GM12892 (cell line): ENCODE data around the gene ACTR1A.
"Not testable (repeated sequence)": the region's sequence is repeated elsewhere in the genome, so short reads cannot be mapped to it uniquely, and the experiment has no call there.

ENCODE experiments used
- DNase-seq: peaks from one replicate; pipeline ENCODE4 v3.0.0; 2011; ENCODE audit not compliant: insufficient read length
- FAIRE-seq: peaks from 2 replicates; lab custom pipeline; 2011; peaks lifted over from hg19 to GRCh38; lab: Jason Lieb, UNC
- POLR2A ChIP-seq: IDR thresholded peaks from 2 replicates; pipeline ENCODE4 v1.6.1; 2011; ENCODE audit warnings: low read depth, low read length, control low read depth
- POLR2AphosphoS5 ChIP-seq: IDR thresholded peaks from 2 replicates; pipeline ENCODE4 v1.6.1; 2011; ENCODE audit warnings: low read depth, low read length, control low read depth
- TAF1 ChIP-seq: IDR thresholded peaks from 2 replicates; pipeline ENCODE4 v1.6.1; 2011; ENCODE audit warnings: low read depth, mild to moderate bottlenecking, control low read depth, low read length, borderline replicate concordance

ACTR1A gene

GRCh38 chr10:102457591-102458150, 44.8 kb downstream of the ACTR1A start:
- no peak for TF ChIP-seq POLR2A
- TF ChIP-seq TAF1, result no peak
- no peak for TF ChIP-seq POLR2AphosphoS5
- DNase-seq, result no peak

GRCh38 chr10:102455893-102456471, 46.5 kb downstream of the ACTR1A start:
- DNase-seq (no peak), FAIRE-seq (no peak)
- no peak for TF ChIP-seq POLR2AphosphoS5
- TF ChIP-seq TAF1, result no peak
- no peak for TF ChIP-seq POLR2A

More at GRCh38 chr10:102457591-102458150, 44.8 kb downstream of the ACTR1A start:
- no peak for FAIRE-seq

- FAIRE-seq, result not testable (repeated sequence)
These were observed 47.6 kb downstream of the ACTR1A start for GRCh38 chr10:102454662-102455487.

GRCh38 chr10:102453502-102453901, 49.0 kb downstream of the ACTR1A start:
- TF ChIP-seq POLR2A, result no peak
- FAIRE-seq, result no peak
- no peak for DNase-seq

More at GRCh38 chr10:102454662-102455487, 47.6 kb downstream of the ACTR1A start:
- not testable (repeated sequence) for DNase-seq

- TF ChIP-seq POLR2AphosphoS5, result no peak
- TF ChIP-seq POLR2A, result no peak
- TF ChIP-seq TAF1, result no peak
- DNase-seq, result no peak
- FAIRE-seq, result no peak
These were observed 49.7 kb downstream of the ACTR1A start for GRCh38 chr10:102452672-102453340.

GRCh38 chr10:102451105-102451969, 51.2 kb downstream of the ACTR1A start, which contains the start of gene C10orf95:
TSS of gene C10orf95 (minus strand) at chr10:102451543. CDS start at chr10:102451093, 450 bp downstream.
- FAIRE-seq (no peak), DNase-seq (no peak)
- TF ChIP-seq POLR2A (no peak), POLR2AphosphoS5 (no peak), TAF1 (no peak)

GRCh38 chr10:102450374-102451104, 52.0 kb downstream of the ACTR1A start:
- DNase-seq (peak; percentile 92), FAIRE-seq (peak; percentile 99)

GRCh38 chr10:102450124-102450373, 52.5 kb downstream of the ACTR1A start:
- no peak for DNase-seq
- TF ChIP-seq POLR2AphosphoS5 (no peak), TAF1 (no peak), POLR2A (no peak)
- FAIRE-seq, result no peak

More at GRCh38 chr10:102450374-102451104, 52.0 kb downstream of the ACTR1A start:
- TF ChIP-seq POLR2A, result peak; percentile 85
- peak; percentile 70; the same call in 1 of the 2 replicates for TF ChIP-seq POLR2AphosphoS5
- peak; percentile 79 for TF ChIP-seq TAF1

- FAIRE-seq (peak; percentile 90), DNase-seq (no peak)
- TF ChIP-seq POLR2AphosphoS5, result no peak
- TF ChIP-seq POLR2A, result no peak
- TF ChIP-seq TAF1, result no peak
These were observed 53.0 kb downstream of the ACTR1A start for GRCh38 chr10:102449321-102450123.

GRCh38 chr10:102444851-102445250, 57.7 kb downstream of the ACTR1A start:
- DNase-seq, result no peak
- no peak for FAIRE-seq
- no peak for TF ChIP-seq TAF1
- no peak for TF ChIP-seq POLR2A
- no peak for TF ChIP-seq POLR2AphosphoS5
